GM20000 (cell line): Measurements from ENCODE around the gene MEIKIN.
"Not testable (repeated sequence)": the region's sequence is repeated elsewhere in the genome, so short reads cannot be mapped to it uniquely, and the experiment has no call there.

ENCODE experiments used
- DNase-seq: peaks from one replicate; pipeline ENCODE4 v3.0.0; 2012; ENCODE audit warnings: low spot score
- TF ChIP-seq, protein P1 (sequence below): IDR thresholded peaks from 2 replicates; pipeline ENCODE4 v1.5.1; 2012; ENCODE audit warnings: mild to moderate bottlenecking, control low read depth; ENCODE audit errors: extremely low read depth, missing control alignments

MEIKIN gene

DNA sequence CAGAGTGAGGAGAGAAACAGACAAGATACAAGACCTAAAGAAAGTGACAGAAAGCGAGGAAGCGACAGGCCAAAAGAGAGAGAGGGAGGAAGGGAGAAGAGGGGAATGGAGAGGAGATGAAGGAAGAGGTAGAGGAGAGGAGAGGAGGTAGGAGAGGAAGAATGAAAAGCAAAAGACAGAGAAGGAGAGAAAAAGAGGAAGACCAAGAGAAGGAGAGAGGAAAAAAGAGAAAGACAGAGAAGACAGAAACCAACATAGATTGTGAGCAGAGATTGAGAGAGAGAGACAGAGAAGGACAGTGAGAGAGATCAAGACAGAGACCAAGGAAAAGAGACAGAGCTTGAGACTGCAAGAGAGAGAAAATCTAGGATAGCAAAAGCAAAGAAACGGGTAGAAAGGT is 90.0 kb downstream of the MEIKIN start:
- no peak for DNase-seq
- TF ChIP-seq, protein P1, sequence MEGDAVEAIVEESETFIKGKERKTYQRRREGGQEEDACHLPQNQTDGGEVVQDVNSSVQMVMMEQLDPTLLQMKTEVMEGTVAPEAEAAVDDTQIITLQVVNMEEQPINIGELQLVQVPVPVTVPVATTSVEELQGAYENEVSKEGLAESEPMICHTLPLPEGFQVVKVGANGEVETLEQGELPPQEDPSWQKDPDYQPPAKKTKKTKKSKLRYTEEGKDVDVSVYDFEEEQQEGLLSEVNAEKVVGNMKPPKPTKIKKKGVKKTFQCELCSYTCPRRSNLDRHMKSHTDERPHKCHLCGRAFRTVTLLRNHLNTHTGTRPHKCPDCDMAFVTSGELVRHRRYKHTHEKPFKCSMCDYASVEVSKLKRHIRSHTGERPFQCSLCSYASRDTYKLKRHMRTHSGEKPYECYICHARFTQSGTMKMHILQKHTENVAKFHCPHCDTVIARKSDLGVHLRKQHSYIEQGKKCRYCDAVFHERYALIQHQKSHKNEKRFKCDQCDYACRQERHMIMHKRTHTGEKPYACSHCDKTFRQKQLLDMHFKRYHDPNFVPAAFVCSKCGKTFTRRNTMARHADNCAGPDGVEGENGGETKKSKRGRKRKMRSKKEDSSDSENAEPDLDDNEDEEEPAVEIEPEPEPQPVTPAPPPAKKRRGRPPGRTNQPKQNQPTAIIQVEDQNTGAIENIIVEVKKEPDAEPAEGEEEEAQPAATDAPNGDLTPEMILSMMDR = no peak

DNA sequence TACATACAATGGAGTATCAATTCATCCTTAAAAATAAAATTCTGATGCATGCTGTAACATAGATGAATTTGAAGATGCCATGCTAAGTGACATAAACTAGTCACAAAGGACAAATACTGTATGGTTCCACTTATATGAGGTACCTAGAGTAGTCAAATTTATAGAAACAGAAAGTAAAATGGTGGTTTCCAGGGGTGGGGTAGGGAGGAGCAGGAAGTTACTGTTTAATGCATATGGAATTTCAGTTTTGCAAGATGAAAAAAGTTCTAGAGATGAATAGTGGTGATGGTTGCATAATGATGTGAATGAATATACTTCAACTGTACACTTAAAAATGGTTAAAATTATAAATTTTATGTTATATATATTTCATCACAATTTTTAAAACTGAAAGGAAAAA is 91.3 kb downstream of the MEIKIN start:
- no peak for DNase-seq

DNA sequence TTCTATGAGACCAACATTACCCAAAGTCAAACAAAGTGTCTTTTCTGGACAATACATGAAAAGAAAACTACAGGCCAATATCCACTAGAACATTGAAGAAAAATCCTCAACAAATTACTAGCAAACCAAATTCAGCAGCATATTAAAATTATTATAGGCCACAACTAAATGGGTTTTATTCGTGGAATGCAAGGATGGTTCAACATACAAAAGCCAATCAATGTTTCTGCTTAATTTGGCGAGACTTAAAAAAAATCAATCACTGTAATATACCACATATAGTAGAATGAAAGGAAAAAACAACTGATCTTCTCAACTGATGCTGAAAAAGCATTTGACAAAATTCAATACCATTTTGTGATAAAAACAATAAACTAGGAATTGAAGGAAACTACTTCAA is 96.8 kb downstream of the MEIKIN start:
- TF ChIP-seq, protein P1 = no peak

More for the DNA sequence above, 91.3 kb downstream of the MEIKIN start:
- TF ChIP-seq, protein P1 = no peak

GRCh38 chr5:131846536-131846935 is 98.9 kb downstream of the MEIKIN start:
- TF ChIP-seq, protein P1 = no peak

More for the DNA sequence above, 96.8 kb downstream of the MEIKIN start:
- DNase-seq = no peak

DNA sequence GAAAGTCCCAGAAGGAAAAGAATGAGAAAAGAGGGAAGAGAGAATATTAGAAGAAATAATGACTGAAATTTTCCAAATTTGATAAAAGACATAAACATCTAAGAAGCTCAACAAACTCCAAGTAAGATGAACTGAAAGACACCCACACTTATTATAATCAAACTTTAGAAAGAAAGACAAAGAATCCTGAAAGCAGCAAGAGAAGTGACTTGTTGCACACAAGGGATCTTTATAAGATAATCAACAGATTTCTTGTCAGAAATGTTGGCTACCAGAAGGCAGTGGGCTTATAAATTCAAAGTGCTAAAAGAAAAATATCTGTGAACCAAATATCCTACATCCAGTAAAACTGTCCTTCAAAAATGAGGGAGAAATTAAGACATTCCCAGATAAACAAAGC is 99.6 kb downstream of the MEIKIN start:
- no peak for DNase-seq
- TF ChIP-seq, protein P1 = no peak

More at GRCh38 chr5:131846536-131846935, 98.9 kb downstream of the MEIKIN start:
- no peak for DNase-seq

- not testable (repeated sequence) for DNase-seq
Observed at GRCh38 chr5:131842971-131843370, 102.5 kb downstream of the MEIKIN start.

GRCh38 chr5:131832702-131833101 is 112.8 kb downstream of the MEIKIN start:
- not testable (repeated sequence) for DNase-seq

GRCh38 chr5:131825404-131826013 is 120.0 kb downstream of the MEIKIN start:
- TF ChIP-seq, protein P1 = no peak
- peak; percentile 33 for DNase-seq
